ENCODE data around the gene HGFAC. TPM values are rescaled to one million over a fixed set of nuclear protein-coding genes. Genes with fewer than 3 reads are reported as not detected.

HGFAC gene
- total RNA-seq, 4 donors from 2014 or later, result 0.52 to 2.3 TPM; not detected in 2

DNA sequence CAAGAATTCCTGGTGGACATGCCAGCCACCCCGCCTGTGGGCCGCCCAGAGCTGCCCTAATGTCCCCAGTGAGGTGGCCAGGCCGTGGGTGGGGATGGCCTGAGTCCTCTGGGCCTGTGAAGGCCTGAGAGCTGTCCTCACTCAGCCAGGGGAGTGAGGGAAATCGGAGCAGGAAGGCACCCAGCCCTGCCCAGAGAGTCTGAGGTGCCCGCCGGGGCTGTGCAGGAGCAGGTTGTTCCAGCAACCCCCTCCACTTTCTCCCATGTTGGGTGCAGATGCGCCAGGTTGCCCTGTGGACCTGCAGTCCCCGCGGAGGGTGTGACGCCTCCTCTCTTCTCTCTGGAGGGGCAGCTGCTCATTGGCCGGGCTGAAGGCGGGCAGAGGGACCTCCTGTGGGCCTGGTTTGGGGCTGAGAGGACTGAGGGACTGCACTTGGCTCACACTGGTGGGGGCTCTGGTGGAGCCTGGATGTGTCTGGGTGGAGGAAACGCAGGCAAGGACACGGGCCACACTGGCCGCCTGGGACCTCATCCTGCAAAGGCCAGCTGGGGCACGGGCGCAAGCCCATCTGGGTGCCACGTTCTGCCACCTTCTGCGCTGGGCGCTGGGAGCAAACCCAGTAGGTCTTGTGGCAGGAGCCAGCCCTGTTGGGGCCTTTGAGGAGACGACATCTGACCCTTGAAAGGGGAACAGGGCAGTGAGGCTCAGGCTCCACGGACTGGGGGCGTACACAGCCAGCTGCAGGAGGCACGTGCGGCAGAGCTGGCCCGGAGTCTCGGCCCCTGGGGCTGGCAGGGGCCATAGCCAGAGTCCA is 35.4 kb downstream of the HGFAC start:
- Histone ChIP-seq H3K27me3 (peaks cover 0 to 87% (median 0%) of the 10 kb centered on the region in 4 donors), H3K9me3 (no peaks in the 10 kb centered on the region), H3K36me3 (peaks cover 0 to 8% (median 0%) of the 10 kb centered on the region in 4 donors), H3K4me3 (no peak overlapping the region), H3K27ac (replicated peaks in 1 of 4) (no peak overlapping the region), H3K4me1 (peaks cover 7 to 31% (median 9%) of the 10 kb centered on the region in 4 donors)
- WGBS, result 86% methylated on average over 12 of the region's 27 CpGs
- no peak for DNase-seq (ENCODE audit: extremely low spot score)
- TF ChIP-seq POLR2A (IDR thresholded peaks at IDR 0.05; ENCODE audit: low read depth) (no peak), CTCF (IDR thresholded peaks at IDR 0.05) (no peak), POLR2AphosphoS5 (IDR thresholded peaks at IDR 0.05) (no peak), EP300 (IDR thresholded peaks at IDR 0.05) (no peak)
- intact Hi-C loops (cut with DNase I), result no loop called here

DNA sequence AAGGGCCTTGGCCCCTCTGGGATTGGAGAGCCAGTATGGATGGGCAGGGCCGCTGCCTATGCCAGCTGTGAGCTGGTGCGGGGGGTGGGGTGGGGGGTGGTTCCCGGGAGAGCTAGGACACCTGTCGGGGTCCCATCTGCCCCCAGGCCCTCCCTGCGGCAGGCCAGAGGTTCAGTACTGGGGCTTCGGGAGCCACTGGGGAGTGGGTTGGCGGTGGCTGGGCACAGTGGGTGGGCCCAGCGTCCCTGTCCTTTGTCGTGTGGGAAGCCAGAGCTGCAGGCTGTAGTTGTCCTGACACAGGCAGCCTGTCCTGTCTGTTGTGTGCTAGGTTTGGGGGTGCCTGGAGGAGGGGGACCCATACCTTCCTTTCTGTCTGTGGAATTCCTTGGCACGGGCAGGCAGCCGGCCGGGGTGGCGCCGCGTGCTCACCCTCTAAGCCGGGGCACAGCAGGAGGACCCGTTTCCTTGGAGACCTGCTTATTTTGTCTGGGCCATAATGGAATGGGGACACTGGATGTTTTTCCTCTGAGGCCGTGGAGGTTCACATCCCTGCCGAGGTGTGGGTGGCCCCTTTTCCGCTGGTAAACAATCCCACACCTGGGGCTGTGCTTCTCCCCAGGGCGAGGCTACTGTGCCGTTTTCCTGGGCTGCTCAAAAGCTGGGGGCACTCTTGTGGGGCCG is 36.1 kb downstream of the HGFAC start:
- TF ChIP-seq POLR2A (IDR thresholded peaks at IDR 0.05; ENCODE audit: low read depth) (no peak), POLR2AphosphoS5 (IDR thresholded peaks at IDR 0.05) (no peak), EP300 (IDR thresholded peaks at IDR 0.05) (no peak), CTCF (IDR thresholded peaks at IDR 0.05) (no peak)
- WGBS, result 76% methylated on average over 15 of the region's 23 CpGs
- intact Hi-C loops (cut with DNase I), result no loop called here

GRCh38 chr4:3478446-3479357 is 36.9 kb downstream of the HGFAC start:
- peaks cover 7 to 28% (median 10%) of the 10 kb centered on the region in 4 donors for H3K4me1 ChIP-seq
- H3K9me3 ChIP-seq, result no peaks in the 10 kb centered on the region
- H3K36me3 ChIP-seq, result peaks cover 0 to 8% (median 0%) of the 10 kb centered on the region in 4 donors
- H3K27me3 ChIP-seq, result peaks cover 0 to 86% (median 0%) of the 10 kb centered on the region in 4 donors
- TF ChIP-seq EP300 (IDR thresholded peaks at IDR 0.05) (no peak), POLR2AphosphoS5 (IDR thresholded peaks at IDR 0.05) (no peak), CTCF (IDR thresholded peaks at IDR 0.05) (no peak), POLR2A (IDR thresholded peaks at IDR 0.05; ENCODE audit: low read depth) (no peak)
- 86% methylated on average over 22 of the region's 35 CpGs for WGBS
- intact Hi-C loops (cut with DNase I), result no loop called here
- no peak for DNase-seq (ENCODE audit: extremely low spot score)
- no peak overlapping the region for H3K4me3 ChIP-seq
- no peak overlapping the region for H3K27ac ChIP-seq (replicated peaks in 1 of 4)

More for the DNA sequence above, 36.1 kb downstream of the HGFAC start:
- peaks cover 0 to 8% (median 0%) of the 10 kb centered on the region in 4 donors for H3K36me3 ChIP-seq
- H3K4me3 ChIP-seq, result no peak overlapping the region
- DNase-seq (ENCODE audit: extremely low spot score), result no peak
- H3K27ac ChIP-seq (replicated peaks in 1 of 4), result no peak overlapping the region
- H3K4me1 ChIP-seq, result peaks cover 7 to 36% (median 9%) of the 10 kb centered on the region in 4 donors
- peaks cover 0 to 88% (median 0%) of the 10 kb centered on the region in 4 donors for H3K27me3 ChIP-seq
- H3K9me3 ChIP-seq, result no peaks in the 10 kb centered on the region

GRCh38 chr4:3479358-3480101 is 37.8 kb downstream of the HGFAC start:
- DNase-seq (ENCODE audit: extremely low spot score), result no peak
- no peak for TF ChIP-seq POLR2A (IDR thresholded peaks at IDR 0.05; ENCODE audit: low read depth)
- Histone ChIP-seq H3K36me3 (peaks cover 0 to 8% (median 0%) of the 10 kb centered on the region in 4 donors), H3K27me3 (peaks cover 0 to 86% (median 0%) of the 10 kb centered on the region in 4 donors), H3K4me3 (no peak overlapping the region), H3K4me1 (peaks cover 8 to 30% (median 10%) of the 10 kb centered on the region in 4 donors), H3K27ac (replicated peaks in 1 of 4) (no peak overlapping the region), H3K9me3 (no peaks in the 10 kb centered on the region)
- WGBS, result 87% methylated on average over 18 of the region's 25 CpGs
- intact Hi-C loops (cut with DNase I), result no loop called here
